Parietal lobe (tissue), 2 donors: ENCODE results near the gene SPINK13. TPM values are rescaled to one million over a fixed set of nuclear protein-coding genes. Genes with fewer than 3 reads are reported as not detected.

Source experiments
- small RNA-seq: library from RNA; depleted of rRNA; stranded (forward); fragments of <200 nt; gene quantifications from one replicate; pipeline ENCODE3, GENCODE V24; 2014; ENCODE audit warnings: low replicate concordance
- total RNA-seq: library from RNA; depleted of rRNA; stranded (reverse); fragments of >200 nt; gene quantifications from one replicate; pipeline ENCODE4 v1.2.3, GENCODE V29; 2014

Gene SPINK13, protein sequence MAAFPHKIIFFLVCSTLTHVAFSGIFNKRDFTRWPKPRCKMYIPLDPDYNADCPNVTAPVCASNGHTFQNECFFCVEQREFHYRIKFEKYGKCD
- total RNA-seq, result not detected

DNA sequence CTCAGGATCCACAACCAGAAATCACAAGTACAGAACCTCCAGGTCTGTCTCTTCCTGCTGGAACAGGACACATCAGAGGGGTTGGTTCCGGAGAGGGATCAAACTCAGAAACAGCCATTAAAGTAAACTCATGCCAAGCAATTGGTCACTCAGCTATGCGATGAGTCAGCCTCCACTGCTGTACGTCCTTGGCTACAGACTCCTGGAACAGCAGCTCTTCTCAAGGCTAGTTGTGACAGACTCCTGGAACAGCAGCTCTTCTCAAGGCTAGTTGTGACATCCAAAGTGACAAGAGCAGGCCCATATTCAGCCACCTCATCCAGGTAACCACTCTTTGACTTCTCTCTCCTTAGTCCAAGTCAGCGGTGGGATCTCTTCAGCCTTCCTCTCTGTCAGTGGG, at the start of gene SPINK13:
TSS of gene SPINK13 (plus strand) at position 229 of the 400 bp plus-strand sequence. CDS start 1,279 bp downstream, outside the sequence.

DNA sequence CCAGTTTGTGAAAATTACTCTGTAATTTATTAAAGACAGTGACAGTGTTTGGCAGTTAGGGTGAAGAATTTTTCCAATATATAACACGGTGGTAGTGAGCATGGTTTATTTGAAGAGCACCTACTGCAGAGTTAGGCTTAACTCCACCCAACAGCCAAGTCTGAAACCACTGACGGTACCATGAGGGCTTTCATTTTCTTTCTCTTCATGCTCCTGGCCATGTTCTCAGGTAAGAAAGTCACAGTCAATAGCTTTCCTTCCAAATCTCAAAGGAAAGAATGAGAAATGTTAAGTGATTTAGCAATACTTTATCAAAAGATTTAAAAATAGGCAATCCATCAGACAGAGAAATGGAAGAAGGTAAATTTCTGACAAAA, 30.2 kb upstream of the SPINK13 start, which contains the start of gene MARCOL:
TSS of gene MARCOL (plus strand) at position 108 of the 377 bp plus-strand sequence. CDS start at position 181, 73 bp downstream.

DNA sequence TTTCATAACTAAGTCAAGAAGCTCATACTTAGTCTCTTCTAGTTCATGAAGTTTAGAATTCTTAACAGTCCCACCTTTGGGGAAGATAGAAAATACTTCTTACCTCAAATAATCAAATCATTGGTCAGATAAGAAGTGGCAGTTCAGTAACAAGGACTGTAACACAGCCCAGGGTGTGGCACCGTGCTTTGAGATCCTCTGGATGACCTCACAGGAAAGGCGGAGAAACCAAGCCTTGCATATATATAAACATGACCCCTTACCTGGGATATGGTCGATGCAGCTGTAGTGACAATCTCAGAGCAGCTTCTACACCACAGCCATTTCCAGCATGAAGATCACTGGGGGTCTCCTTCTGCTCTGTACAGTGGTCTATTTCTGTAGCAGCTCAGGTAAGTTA, 43.6 kb downstream of the SPINK13 start, which contains the start of gene SPINK7:
TSS of gene SPINK7 (plus strand) at position 271 of the 400 bp plus-strand sequence. CDS start at position 332, 61 bp downstream.

GRCh38 chr5:148335259-148335658, 66.7 kb downstream of the SPINK13 start, which contains the start of gene SPINK9:
Gene SPINK9, plus strand, starts transcription at chr5:148335559. Its CDS starts 55 bp downstream, at chr5:148335614.

Small RNAs within 50 kb of the gene (small RNA-seq; reads per million reads assigned to genes)
- gene HMGN1P16, result not detected

Other genes starting within 250 kb of the SPINK13 start
- gene SPINK5, start 204.8 kb upstream of the SPINK13 start, total RNA-seq, result not detected
- not detected for gene SPINK14, start 100.2 kb upstream of the SPINK13 start, total RNA-seq
- gene SPINK6, start 65.8 kb upstream of the SPINK13 start, total RNA-seq, result not detected
- not detected for gene MARCOL, start 30.3 kb upstream of the SPINK13 start, total RNA-seq
- not detected for gene SPINK7, start 43.6 kb downstream of the SPINK13 start, total RNA-seq
- not detected for gene SPINK9, start 66.8 kb downstream of the SPINK13 start, total RNA-seq
- 129 TPM for gene FBXO38, start 115.2 kb downstream of the SPINK13 start, total RNA-seq